BE2C (cell line): ENCODE measurements around the gene UHRF2.
A peak's percentile ranks its signal among the peaks of the same experiment; 100 is the strongest.
"Not testable (repeated sequence)": the region's sequence is repeated elsewhere in the genome, so short reads cannot be mapped to it uniquely, and the experiment has no call there.

Source experiments
- DNase-seq: peaks from one replicate; pipeline ENCODE4 v3.0.0-alpha.2; 2020
- H3K27me3 ChIP-seq: fragments of 250-450 bp; sonication (Bioruptor Pico); 2 replicates; pipeline ENCODE4 v1.5.1; 2020; ENCODE audit warnings: mild to moderate bottlenecking
- H3K36me3 ChIP-seq: fragments of 250-450 bp; sonication (Bioruptor Pico); 2 replicates; pipeline ENCODE4 v1.5.1; 2020; ENCODE audit warnings: mild to moderate bottlenecking
- H3K4me1 ChIP-seq: fragments of 250-450 bp; sonication (Bioruptor Pico); 2 replicates; pipeline ENCODE4 v1.5.1; 2020
- H3K4me3 ChIP-seq: 2 replicates; pipeline ENCODE4 v1.5.1; 2011; ENCODE audit warnings: low read depth, low read length
- H3K9me3 ChIP-seq: fragments of 250-450 bp; sonication (Bioruptor Pico); 2 replicates; pipeline ENCODE4 v1.5.1; 2020
- CTCF ChIP-seq: IDR thresholded peaks from 2 replicates; pipeline ENCODE4 v1.5.1; 2012; ENCODE audit warnings: mild to moderate bottlenecking, low read depth, low read length

UHRF2 gene

GRCh38 chr9:6506571-6506970 lies 93.6 kb downstream of the UHRF2 start:
- TF ChIP-seq CTCF = no peak
- peaks cover 53% of the 10 kb centered on the region for H3K36me3 ChIP-seq
- no peak for DNase-seq
- no peaks in the 10 kb centered on the region for H3K9me3 ChIP-seq
- H3K4me3 ChIP-seq = no peak overlapping the region
- H3K27me3 ChIP-seq = no peaks in the 10 kb centered on the region
- H3K4me1 ChIP-seq = no peaks in the 10 kb centered on the region

DNA sequence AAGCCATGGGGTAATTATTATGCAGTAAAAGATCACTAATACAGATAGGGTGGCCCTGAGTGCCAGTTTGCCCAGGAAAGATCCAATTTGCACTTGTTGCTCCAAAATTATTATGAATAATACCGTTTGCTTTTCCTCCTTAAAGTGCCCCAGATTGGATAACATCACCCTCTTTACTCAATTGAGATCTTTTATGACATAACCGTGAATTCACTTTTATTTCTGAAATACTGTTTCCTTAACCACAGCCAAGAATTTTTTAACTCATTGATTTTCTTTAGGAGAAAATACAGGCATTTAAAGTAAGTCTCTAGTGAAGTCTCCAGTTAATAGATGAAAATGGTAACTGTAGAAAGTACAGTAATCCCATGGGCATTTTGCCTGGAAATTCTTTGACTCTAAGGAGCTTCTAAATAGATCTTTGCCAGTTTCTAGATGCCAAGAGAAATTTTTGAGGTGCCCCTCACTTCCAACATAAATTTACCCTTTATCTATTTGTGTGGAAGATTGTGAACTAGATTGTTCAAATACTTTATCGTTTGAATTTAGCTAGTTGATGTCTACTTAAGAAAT lies 99.2 kb downstream of the UHRF2 start:
- H3K4me1 ChIP-seq = no peaks in the 10 kb centered on the region
- H3K27me3 ChIP-seq = no peaks in the 10 kb centered on the region
- TF ChIP-seq CTCF = no peak
- H3K9me3 ChIP-seq = no peaks in the 10 kb centered on the region
- H3K36me3 ChIP-seq = peaks cover 14% of the 10 kb centered on the region
- DNase-seq = no peak
- H3K4me3 ChIP-seq = no peak overlapping the region

DNA sequence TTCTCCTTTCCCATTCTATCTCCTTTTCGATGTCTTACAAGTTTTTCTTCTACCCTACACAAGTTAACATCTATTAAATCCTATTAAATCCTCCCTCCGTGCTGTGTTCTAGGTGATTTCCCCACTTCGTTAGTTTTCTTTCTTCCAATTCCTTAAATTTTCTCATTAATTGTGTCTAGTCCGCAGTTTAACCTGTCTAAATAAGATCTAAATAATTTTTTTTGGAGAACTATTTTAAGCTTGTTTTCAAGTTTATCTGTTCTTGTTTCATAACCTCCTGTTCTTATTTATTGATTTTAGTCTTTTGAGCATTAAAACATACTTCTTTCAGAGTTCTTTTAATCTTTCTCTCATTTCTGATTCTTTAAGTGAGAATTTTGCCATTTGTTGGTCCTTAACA lies 109.3 kb downstream of the UHRF2 start:
- H3K27me3 ChIP-seq = no peaks in the 10 kb centered on the region
- H3K36me3 ChIP-seq = no peaks in the 10 kb centered on the region
- H3K9me3 ChIP-seq = no peaks in the 10 kb centered on the region
- no peak for DNase-seq
- H3K4me1 ChIP-seq = no peaks in the 10 kb centered on the region
- H3K4me3 ChIP-seq = no peak overlapping the region
- TF ChIP-seq CTCF = no peak

DNA sequence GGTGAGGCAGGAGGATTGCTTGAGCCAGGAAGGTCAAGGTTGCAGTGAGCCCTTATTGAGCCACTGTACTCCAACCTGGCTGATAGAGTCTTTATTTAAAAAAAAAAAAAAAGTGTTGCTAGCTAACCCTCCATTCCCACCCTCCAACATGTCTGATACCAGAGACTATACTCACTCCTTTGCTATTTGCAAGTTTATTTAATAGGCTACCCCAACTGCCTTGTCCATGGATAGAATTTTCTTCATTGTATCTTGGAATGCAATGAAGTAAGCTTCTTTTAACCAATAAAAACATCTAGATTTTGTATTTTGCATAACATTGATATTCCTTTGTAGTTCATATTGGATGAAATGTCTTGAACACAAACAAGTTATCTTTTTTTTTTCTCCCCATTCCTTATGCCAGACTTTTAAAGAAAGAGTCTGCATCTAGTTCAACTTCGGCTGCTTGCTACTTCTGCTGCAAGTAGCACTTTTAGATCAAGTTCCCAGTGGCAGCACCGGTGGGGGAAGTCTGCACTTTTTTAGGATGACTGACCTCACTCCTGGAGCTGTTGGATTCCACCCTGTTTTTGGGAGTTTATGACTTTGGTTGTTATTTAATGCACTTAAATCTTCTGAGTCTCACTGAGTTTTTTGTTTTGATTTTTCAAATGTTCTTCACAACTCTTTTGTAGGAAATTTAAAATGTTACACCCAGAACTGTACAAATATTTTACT lies 112.5 kb downstream of the UHRF2 start:
- no peak for DNase-seq
- H3K36me3 ChIP-seq = no peaks in the 10 kb centered on the region
- H3K4me3 ChIP-seq = no peak overlapping the region
- no peaks in the 10 kb centered on the region for H3K27me3 ChIP-seq
- TF ChIP-seq CTCF = no peak
- H3K9me3 ChIP-seq = no peaks in the 10 kb centered on the region
- H3K4me1 ChIP-seq = no peaks in the 10 kb centered on the region

- Histone ChIP-seq H3K27me3 (no peaks in the 10 kb centered on the region), H3K9me3 (no peaks in the 10 kb centered on the region), H3K36me3 (no peaks in the 10 kb centered on the region), H3K4me3 (no peak overlapping the region), H3K4me1 (no peaks in the 10 kb centered on the region)
- TF ChIP-seq CTCF = no peak
- no peak for DNase-seq
Measured at GRCh38 chr9:6535594-6535993, 122.6 kb downstream of the UHRF2 start.

- no peaks in the 10 kb centered on the region for H3K9me3 ChIP-seq
- H3K27me3 ChIP-seq = no peaks in the 10 kb centered on the region
- peak; percentile 30 for DNase-seq
- H3K36me3 ChIP-seq = no peaks in the 10 kb centered on the region
- no peak overlapping the region for H3K4me3 ChIP-seq
- H3K4me1 ChIP-seq = no peaks in the 10 kb centered on the region
- TF ChIP-seq CTCF = no peak
Measured at GRCh38 chr9:6538666-6539071, 125.7 kb downstream of the UHRF2 start.

- not testable (repeated sequence) for H3K9me3 ChIP-seq, H3K4me3 ChIP-seq, H3K27me3 ChIP-seq, DNase-seq, H3K36me3 ChIP-seq, H3K4me1 ChIP-seq
Measured at GRCh38 chr9:6542617-6543016, 129.6 kb downstream of the UHRF2 start.
